Measurements from ENCODE around the gene RERE.

The RERE gene

GRCh38 chr1:8364528-8365442 lies 452.7 kb downstream of the RERE start:
- TF ChIP-seq CTCF (IDR thresholded peaks at IDR 0.05; ENCODE audit: low read length, missing control alignments): no peak
- H3K4me3 ChIP-seq (replicated peaks; ENCODE audit: low read depth, low read length): no peak overlapping the region
- no peak for DNase-seq (ENCODE audit: low read depth)

GRCh38 chr1:8363767-8364301 lies 453.6 kb downstream of the RERE start:
- H3K4me3 ChIP-seq (replicated peaks; ENCODE audit: low read depth, low read length): no peak overlapping the region
- no peak for DNase-seq (ENCODE audit: low read depth)
- no peak for TF ChIP-seq CTCF (IDR thresholded peaks at IDR 0.05; ENCODE audit: low read length, missing control alignments)

GRCh38 chr1:8363186-8363766 lies 454.2 kb downstream of the RERE start:
- H3K4me3 ChIP-seq (replicated peaks; ENCODE audit: low read depth, low read length): no peak overlapping the region
- TF ChIP-seq CTCF (IDR thresholded peaks at IDR 0.05; ENCODE audit: low read length, missing control alignments): no peak
- no peak for DNase-seq (ENCODE audit: low read depth)

GRCh38 chr1:8362701-8363101 lies 454.7 kb downstream of the RERE start:
- H3K4me3 ChIP-seq (replicated peaks; ENCODE audit: low read depth, low read length): no peak overlapping the region
- no peak for DNase-seq (ENCODE audit: low read depth)
- no peak for TF ChIP-seq CTCF (IDR thresholded peaks at IDR 0.05; ENCODE audit: low read length, missing control alignments)

GRCh38 chr1:8361198-8361849 lies 456.1 kb downstream of the RERE start:
- no peak for DNase-seq (ENCODE audit: low read depth)
- TF ChIP-seq CTCF (IDR thresholded peaks at IDR 0.05; ENCODE audit: low read length, missing control alignments): no peak
- H3K4me3 ChIP-seq (replicated peaks; ENCODE audit: low read depth, low read length): no peak overlapping the region

GRCh38 chr1:8360493-8361197 lies 456.8 kb downstream of the RERE start:
- H3K4me3 ChIP-seq (replicated peaks; ENCODE audit: low read depth, low read length): no peak overlapping the region
- TF ChIP-seq CTCF (IDR thresholded peaks at IDR 0.05; ENCODE audit: low read length, missing control alignments): no peak
- no peak for DNase-seq (ENCODE audit: low read depth)
